Endothelial cell of umbilical vein (primary cell): ENCODE results near the gene RIMBP2.

ENCODE experiments used
- EZH2 ChIP-seq: IDR thresholded peaks from 2 replicates; pipeline ENCODE4 v1.6.1; 2012; ENCODE audit warnings: borderline replicate concordance, low read depth, mild to moderate bottlenecking, moderate library complexity, low read length, inconsistent platforms; ENCODE audit not compliant: severe bottlenecking
- POLR2A ChIP-seq: IDR thresholded peaks from 2 replicates; pipeline ENCODE4 v1.6.1; 2012; ENCODE audit warnings: low read depth, mild to moderate bottlenecking, control low read depth, low read length
- POLR2AphosphoS5 ChIP-seq: IDR thresholded peaks from 2 replicates; pipeline ENCODE4 v1.6.1; 2012; ENCODE audit warnings: low read depth, mild to moderate bottlenecking, control low read depth, low read length, moderate library complexity; ENCODE audit not compliant: insufficient read depth
- TF ChIP-seq, protein P1 (sequence below), 2 donors: IDR thresholded peaks; 1 replicate in 1 of 2; 2 replicates in 1 of 2; pipeline ENCODE4 v1.5.1; 2011; ENCODE audit warnings: low read length in 2 of 2, mild to moderate bottlenecking in 2 of 2, moderate library complexity in 2 of 2, control low read depth in 1 of 2, inconsistent platforms in 1 of 2, low read depth in 1 of 2; ENCODE audit not compliant: insufficient read depth in 1 of 2; ENCODE audit errors: extremely low read depth in 1 of 2

DNA sequence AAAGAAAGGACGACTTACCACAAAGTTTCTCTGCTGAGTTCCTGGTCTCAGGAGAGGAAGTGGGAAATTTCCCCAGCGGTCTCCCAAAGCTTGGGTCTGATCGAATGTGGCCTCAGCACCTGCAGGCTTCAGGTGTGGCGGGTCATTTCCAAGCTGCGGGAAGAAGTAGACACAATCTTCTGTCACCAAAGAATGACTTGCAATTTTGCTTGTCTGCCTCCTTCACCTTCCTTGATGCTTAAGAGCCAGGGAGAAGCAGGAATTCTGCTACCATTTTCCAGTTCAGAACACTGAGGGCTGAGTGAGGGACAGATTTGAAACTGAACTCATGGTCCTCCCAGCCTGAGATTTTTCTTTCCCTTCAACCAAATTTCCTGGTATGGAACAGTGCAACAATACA lies 87.8 kb downstream of the RIMBP2 start:
- TF ChIP-seq POLR2A (no peak), POLR2AphosphoS5 (no peak), EZH2 (no peak)
- TF ChIP-seq, protein P1, sequence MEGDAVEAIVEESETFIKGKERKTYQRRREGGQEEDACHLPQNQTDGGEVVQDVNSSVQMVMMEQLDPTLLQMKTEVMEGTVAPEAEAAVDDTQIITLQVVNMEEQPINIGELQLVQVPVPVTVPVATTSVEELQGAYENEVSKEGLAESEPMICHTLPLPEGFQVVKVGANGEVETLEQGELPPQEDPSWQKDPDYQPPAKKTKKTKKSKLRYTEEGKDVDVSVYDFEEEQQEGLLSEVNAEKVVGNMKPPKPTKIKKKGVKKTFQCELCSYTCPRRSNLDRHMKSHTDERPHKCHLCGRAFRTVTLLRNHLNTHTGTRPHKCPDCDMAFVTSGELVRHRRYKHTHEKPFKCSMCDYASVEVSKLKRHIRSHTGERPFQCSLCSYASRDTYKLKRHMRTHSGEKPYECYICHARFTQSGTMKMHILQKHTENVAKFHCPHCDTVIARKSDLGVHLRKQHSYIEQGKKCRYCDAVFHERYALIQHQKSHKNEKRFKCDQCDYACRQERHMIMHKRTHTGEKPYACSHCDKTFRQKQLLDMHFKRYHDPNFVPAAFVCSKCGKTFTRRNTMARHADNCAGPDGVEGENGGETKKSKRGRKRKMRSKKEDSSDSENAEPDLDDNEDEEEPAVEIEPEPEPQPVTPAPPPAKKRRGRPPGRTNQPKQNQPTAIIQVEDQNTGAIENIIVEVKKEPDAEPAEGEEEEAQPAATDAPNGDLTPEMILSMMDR (IDR thresholded peaks at IDR 0.05; ENCODE audit: extremely low read depth in 1 of 2, insufficient read depth in 1 of 2, low read depth in 1 of 2, low read length in 2 of 2) = no peak
